HG02759 (cell line): ENCODE data around the gene OR2V2.

Experiments
- ATAC-seq: cut with Tn5 transposase; IDR thresholded peaks from one replicate; pipeline ENCODE4 v1.9.1; 2021; ENCODE audit warnings: mild to moderate bottlenecking, moderate library complexity; ENCODE audit not compliant: unreplicated experiment

OR2V2 gene

GRCh38 chr5:181142054-181142453 lies 5.3 kb upstream of the OR2V2 start:
- no peak for ATAC-seq

DNA sequence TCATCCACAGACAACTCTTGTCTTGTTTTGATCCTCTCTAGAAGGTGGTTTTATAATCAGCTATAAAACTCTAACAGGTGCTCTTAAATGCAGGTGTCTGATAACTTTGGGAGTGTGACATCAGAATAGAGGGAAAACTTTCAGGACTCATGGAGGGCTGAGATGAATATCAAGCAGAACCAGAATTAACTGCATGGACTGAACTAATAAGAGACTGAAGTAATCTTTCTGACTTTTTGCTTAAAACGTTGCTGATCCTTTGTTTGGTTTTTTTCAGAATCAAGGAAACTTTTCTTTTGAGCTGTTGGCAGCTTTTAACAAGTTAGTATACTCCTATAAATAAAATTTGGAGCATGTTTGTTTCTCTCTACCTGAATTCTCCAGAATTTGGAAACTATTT lies 2.3 kb upstream of the OR2V2 start:
- no peak for ATAC-seq

GRCh38 chr5:181149355-181149754 lies 2.0 kb downstream of the OR2V2 start:
- ATAC-seq = no peak

- ATAC-seq = no peak
Observed at GRCh38 chr5:181149806-181150733, 2.7 kb downstream of the OR2V2 start.

DNA sequence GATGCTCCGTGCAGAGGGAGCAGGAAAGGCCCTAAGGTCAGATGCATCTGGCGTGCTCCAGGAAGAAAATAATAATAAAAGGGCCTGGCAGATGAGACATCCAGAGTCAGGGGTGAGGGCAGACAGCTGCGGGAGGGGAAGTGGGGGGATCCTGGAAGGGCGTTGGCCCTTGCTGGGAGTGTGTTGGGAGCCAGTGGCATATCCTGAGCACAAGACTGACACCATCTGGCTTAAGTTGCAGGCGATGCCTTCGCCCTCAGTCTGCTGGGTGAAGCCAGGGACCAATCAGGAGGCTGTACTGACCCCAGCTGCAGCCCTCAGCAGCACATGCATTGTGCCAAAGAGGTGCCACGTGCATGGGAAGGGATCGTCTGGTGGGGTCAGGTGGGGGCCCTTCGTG lies 3.8 kb downstream of the OR2V2 start:
- ATAC-seq = no peak

- ATAC-seq = no peak
Observed at GRCh38 chr5:181152406-181152805, 5.0 kb downstream of the OR2V2 start.

DNA sequence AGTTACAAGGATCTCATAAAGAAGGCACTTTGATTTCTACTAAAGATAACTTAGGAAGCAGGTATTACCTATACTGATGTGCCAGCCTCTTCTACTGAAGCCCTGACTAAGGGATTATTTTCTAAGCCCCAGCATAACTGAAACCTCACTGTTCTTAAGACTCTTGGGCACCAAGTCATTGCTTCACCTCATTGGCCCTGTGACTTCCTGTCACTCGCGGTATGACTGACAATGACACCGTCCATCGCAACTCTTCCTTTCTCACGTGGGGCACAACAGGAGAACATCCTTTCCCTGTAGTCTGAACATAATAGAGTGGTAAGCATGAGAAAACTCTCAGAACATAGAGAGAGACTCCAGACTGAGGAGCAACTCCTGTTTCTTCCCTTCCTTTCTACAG lies 6.4 kb downstream of the OR2V2 start:
- no peak for ATAC-seq

GRCh38 chr5:181156758-181157157 lies 9.4 kb downstream of the OR2V2 start:
- ATAC-seq = no peak

DNA sequence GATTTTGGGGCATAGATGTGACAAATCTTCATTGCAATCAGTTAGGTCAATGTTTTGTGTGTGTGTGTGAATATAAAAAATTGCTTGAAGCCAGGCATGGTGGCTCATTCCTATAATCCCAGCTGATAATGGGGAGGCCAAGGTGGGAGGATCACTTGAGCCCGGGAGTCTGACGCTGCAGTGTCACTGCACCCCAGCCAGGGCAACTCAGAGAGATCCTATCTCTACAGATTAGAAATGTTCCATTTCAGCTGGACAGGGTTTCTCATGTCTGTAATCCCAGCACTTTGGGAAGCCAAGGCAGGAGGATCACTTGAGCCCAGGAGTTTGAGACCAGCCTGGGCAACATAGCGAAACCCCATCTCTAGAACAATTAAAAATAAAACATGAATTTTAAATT lies 11.5 kb downstream of the OR2V2 start:
- ATAC-seq = no peak

DNA sequence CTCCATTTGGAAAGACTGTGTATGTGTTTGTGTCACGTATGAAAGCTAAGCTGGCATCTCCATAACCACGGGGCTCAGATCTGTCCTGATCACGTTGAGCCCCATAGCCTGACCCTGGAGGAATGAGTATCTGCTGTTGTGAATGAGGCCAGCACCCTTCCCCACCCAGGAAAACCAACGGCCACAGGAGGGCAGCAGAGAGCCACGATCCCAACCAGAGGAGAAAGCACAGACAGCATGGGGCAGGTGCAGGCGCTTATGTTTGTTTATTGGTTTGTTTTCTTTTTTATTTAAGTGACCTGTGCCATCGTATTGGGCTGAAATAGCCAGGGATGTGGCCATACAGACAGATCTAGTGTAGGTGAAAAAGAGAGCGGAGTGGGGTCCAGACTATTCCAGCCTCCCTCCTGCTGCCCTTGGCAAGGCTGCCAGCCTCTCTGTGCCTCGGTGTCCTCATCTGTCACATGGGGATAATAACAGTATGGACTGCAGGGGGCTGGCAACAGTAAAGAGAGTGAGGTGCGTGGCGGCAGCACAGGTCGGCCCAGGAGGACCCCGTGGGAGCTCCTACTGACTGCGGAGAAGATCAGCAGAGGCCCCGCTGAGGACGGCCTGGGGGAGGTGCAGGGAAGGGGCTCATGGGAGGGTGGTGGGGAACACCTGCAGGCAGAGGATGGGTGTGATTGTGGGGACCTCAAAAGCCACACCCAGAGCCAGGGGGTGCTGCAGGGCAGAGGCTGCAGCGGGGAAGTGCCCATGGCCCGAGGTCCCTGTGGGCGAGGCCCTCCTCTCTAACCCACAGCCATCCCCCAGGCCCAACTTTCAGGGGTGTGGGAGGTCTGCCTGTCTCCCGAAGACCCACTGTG lies 12.1 kb downstream of the OR2V2 start:
- peak; percentile 60 for ATAC-seq

DNA sequence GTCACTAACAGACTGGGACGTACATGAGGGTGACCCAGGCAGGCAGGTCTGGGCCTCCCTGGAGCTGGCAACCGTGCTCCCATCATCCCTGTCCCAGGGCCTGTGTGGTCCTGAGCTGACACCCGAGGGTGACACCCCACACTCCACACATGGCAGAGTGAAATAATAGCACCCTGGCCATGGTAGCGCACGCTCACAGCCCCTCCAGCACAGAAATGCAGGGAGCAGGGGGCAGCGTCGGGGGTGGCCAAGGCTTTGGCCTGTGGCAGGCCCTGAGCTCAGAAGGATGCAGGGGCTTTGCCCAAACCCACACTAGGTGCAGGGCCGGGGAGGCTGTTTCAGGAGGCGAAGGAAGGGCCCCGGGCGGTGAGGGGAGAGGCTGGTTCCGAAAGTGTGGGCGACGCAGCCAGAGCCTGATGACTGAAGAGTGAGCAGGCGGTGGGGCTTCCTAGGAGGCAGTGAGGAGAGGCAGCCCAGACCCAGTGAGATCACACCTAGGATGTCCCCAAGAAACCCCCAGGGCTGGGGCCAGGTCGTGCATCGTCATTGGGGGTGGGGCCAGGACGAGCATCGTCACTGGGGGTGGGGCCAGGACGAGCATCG lies 12.9 kb downstream of the OR2V2 start:
- ATAC-seq = peak; percentile 59

DNA sequence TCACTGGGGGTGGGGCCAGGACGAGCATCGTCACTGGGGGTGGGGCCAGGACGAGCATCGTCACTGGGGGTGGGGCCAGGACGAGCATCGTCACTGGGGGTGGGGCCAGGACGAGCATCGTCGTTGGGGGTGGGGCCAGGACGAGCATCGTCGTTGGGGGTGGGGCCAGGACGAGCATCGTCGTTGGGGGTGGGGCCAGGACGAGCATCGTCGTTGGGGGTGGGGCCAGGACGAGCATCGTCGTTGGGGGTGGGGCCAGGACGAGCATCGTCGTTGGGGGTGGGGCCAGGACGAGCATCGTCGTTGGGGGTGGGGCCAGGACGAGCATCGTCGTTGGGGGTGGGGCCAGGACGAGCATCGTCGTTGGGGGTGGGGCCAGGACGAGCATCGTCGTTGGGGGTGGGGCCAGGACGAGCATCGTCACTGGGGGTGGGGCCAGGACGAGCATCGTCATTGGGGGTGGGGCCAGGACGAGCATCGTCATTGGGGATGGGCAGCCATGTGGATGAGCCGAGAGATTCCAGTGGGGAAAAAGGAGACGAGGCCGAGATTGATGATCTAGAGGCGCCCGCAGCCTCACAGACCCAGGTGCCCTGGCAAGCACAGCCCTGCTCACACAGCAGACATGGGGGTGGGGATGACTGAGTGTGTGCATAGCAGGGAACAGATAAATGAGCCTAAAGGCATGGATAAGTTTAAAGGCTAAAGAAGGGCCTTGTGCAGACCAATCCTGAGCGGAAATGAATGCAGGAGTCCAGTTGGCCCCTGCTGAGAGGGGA lies 13.6 kb downstream of the OR2V2 start:
- peak; percentile 22 for ATAC-seq

DNA sequence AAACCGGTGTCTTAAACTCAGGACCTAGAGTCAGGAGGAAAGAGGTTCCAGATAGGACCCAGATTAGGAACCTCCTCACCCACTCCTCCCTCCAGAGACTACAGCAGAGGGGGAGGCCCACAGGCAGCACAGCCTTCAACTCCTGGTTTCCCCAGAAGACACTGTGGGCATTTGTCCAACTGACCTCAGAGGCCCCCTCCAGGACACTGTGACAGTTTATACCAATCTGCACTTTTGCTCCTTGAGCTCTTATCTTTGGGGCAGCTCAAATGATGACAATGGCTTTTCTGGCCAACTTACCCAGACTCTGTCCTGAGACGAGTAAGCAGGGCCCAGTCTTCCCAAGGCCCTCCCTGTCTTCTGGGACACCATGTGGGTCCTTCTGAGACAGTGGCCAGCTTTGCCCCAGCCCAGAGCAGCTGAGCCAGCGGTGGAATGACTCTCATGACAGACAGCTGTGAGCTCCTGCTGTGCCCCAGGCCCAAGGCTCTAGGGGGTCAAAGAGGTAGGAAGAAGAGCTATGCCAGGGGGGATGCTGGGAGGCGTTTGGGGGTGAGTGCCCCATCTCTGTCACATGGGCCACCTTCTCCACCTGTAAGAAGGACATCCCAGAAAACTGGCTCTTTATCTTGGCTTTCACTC lies 14.3 kb downstream of the OR2V2 start:
- no peak for ATAC-seq

DNA sequence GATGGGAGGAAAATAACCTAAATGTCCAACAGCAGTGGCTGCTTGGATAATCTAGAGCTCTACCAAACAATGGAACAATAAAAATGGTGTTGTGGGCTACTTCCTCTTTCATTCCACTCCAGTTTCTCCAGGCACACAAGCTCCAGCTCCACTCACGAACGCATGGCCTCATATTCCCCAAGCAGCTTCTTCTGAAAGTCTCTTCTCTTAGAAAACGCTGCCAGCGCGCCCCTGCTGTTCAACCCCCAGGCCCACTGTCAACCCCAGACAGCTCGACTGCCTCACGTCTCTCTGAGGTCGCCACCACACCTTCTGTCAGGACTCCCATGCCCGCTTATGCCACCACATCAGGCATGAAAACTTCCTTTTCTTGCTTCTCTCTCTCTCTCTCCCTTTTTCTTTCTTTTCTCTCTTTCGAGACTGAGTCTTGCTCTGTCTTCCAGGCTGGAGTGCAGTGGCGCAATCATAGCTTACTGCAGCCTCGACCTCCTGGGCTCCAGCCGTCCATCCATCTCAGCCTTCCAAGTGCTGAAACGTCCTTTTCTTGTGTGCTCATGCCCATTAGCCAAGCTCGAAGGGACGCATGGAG lies 16.2 kb downstream of the OR2V2 start:
- ATAC-seq = no peak

GRCh38 chr5:181164076-181164952 lies 16.9 kb downstream of the OR2V2 start:
- ATAC-seq = no peak

DNA sequence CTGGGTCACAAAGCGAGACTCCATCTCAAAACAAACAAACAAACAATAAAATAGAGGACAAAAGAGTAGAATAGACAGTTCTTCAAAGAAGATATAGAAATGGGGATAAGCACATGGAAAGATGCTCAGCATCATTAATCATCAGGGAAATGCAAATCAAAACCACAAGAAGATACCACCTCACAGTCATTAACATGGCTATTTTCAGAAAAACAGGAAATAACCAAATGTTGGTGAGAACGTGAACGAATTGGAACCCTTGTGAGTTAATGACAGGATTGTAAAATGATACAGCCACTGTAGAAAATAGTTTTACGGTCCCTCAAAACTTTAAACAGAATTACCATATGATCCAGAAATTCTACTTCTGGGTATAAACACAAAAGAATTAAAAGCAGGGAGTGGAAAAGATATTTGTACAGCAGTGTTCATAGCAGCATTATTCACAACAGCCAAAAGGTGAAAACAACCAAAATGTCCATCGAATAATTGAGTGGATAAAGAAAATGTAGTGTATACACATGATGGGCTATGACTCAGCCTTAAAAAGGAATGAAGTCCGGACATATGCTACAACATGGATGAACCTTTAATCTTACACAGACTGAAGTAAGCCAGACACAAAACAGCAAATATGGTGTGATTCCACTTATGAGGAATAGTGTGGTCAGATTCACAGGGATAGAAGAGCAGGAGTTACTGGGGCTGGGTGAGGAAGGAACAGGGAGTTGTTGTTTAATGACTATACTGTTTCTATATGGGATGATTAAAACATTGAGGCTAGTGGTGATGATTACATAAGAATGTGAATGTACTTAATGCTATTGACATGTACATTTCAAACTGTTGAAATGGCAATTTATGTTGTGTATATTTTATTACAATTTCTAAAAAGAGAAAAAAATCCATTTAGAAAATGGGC lies 19.7 kb downstream of the OR2V2 start:
- no peak for ATAC-seq

DNA sequence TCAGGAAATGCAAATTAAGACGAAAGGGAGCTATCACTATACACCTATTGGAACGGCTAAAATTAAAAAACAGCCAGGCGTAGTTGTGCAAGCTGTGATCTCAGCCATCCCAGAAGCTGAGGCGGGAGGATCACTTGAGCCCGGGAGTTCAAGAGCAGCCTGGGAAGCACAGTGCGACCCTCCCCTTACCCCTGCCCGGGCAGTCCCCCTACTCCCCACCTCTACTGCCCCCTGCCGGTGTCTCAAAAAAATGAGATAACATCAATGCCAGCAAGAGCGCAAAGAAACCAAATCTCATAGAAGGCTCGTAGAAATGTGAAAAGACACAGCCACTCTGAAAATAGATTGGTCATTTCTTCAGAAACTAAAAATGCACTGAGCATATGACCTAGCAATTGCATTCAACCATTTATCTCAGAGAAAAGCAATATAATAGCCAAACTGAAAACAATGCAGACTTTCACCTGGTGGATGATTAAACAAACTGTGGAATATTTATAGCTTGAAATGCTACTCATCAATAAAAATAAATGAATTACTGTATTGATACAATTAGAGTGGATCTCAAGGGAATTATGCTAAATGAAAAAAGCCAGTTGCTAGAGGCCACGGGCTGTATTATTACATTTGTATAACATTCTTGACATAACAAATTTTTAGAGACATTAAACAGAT lies 20.6 kb downstream of the OR2V2 start:
- no peak for ATAC-seq
